Stimulated activated naive CD8-positive, alpha-beta T cell treated with anti-CD3 and anti-CD28 coated beads, Interleukin-15, amount 100 ng/mL, for 72 hours (primary cell): ENCODE data around the gene CUL2.
"Not testable (repeated sequence)": the region's sequence is repeated elsewhere in the genome, so short reads cannot be mapped to it uniquely, and the experiment has no call there.

Source experiments
- ATAC-seq: fragments of 150-1000 bp; cut with Tn5 transposase; 2 replicates; pipeline ENCODE4 v1.10.0; 2021; ENCODE audit warnings: mild to moderate bottlenecking, moderate library complexity
- DNase-seq, 2 donors: peaks; one replicate each; pipeline ENCODE4 v3.0.0; 2021 to 2022
- H3K27ac Mint-ChIP-seq, 2 donors: one replicate each; pipeline ENCODE4 v1.8.0; 2022; ENCODE audit warnings: mild to moderate bottlenecking in 2 of 2, mixed read lengths in 2 of 2, moderate library complexity in 2 of 2
- H3K27me3 Mint-ChIP-seq: one replicate; pipeline ENCODE4 v1.8.0; 2022; ENCODE audit warnings: mixed read lengths
- H3K4me1 Mint-ChIP-seq: one replicate; pipeline ENCODE4 v1.8.0; 2022; ENCODE audit warnings: mild to moderate bottlenecking, mixed read lengths
- H3K4me3 Mint-ChIP-seq, 2 donors: one replicate each; pipeline ENCODE4 v1.8.0; 2022; ENCODE audit warnings: mild to moderate bottlenecking in 2 of 2, mixed read lengths in 2 of 2, moderate library complexity in 1 of 2
- H3K9me3 Mint-ChIP-seq, 2 donors: one replicate each; pipeline ENCODE4 v1.8.0; 2022; ENCODE audit warnings: mixed read lengths in 2 of 2

The CUL2 gene

DNA sequence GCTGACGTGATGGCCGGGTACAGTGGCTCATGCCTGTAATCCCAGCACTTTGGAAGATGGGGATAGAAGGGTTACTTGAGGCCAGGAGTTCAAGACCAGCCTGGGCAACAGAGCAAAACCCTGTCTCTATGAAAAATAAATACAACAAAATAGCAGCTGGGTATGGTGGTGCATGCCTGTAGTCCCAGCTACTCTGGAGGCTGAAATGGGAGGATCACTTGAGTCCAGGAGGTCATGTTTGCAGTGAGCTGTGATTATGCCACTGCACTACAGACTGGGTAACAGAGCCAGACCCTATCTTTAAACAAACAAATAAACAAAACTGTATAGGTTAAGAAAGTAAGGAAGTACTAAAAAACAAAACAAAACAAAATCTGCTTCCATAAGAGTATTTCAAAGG lies 6.2 kb upstream of the CUL2 start:
- peaks cover 2% of the 10 kb centered on the region for H3K4me1 Mint-ChIP-seq
- DNase-seq (no peak), ATAC-seq (no peak)
- peaks cover 13% of the 10 kb centered on the region for H3K27me3 Mint-ChIP-seq
- H3K27ac Mint-ChIP-seq, result no peak overlapping the region
- no peak overlapping the region for H3K4me3 Mint-ChIP-seq
- peaks cover 0 to 5% of the 10 kb centered on the region in 2 donors for H3K9me3 Mint-ChIP-seq

DNA sequence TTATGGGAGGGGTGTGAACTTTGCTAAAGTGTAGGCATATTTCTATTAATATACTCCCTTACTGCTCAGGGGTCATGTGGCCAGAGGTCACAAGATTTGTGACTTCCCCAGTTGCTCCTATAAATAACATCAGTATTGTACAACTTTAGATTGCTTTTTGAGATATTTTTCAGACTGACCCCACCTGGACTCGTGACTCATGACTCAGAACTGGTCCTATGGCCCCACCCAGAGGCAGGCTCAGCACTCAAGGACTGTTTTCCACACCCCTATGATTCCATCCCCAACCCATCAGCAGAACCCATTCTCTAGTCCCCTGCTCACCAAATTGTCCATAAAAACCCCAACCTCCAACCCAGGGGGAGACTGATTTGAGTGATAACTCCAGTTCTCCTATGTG lies 2.7 kb upstream of the CUL2 start:
- Mint-ChIP-seq H3K9me3 (peaks cover 0 to 5% of the 10 kb centered on the region in 2 donors), H3K27ac (no peak overlapping the region), H3K27me3 (peaks cover 13% of the 10 kb centered on the region), H3K4me1 (peaks cover 25% of the 10 kb centered on the region), H3K4me3 (no peak overlapping the region)
- no peak for ATAC-seq
- no peak for DNase-seq

DNA sequence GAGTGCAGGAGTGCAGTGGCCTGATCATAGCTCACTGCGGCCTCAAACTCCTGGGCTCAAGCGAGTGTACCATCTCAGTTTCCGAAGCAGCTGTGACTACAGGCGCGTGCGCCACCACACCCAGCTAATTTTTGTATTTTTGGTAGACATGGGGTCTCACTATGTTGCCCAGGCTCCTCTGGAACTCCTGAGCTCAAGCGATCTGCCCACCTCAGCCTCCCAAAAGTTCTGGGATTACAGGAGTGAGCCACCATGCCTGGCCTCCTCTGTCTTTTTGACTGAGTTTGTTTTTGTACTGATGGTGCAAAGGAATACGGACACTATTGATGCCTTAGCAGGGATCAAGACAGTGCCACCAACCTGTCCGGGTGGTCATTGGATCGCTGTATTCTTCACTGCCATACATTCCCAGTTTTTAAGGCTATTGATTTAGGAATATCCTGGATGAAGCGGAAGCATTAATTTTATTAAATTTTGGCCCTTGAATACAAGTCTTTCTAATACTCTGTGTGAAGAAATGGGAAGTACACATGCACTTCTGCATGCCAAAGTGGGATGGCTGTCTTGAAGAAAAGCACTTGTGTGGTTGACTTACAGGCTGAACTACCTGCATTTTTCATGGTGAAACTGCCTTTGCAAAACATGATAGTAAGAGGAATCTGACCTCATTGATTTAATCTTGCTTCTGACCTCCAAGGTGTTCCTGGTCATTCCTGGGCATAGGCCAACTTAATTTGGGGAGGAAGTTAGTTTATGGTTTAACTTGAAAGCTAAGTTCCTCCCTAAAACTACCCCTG lies 2.1 kb upstream of the CUL2 start:
- Mint-ChIP-seq H3K27me3 (peaks cover 12% of the 10 kb centered on the region), H3K4me3 (no peak overlapping the region), H3K9me3 (peaks cover 0 to 5% of the 10 kb centered on the region in 2 donors), H3K27ac (no peak overlapping the region), H3K4me1 (peaks cover 31% of the 10 kb centered on the region)
- DNase-seq, result no peak
- ATAC-seq, result no peak

DNA sequence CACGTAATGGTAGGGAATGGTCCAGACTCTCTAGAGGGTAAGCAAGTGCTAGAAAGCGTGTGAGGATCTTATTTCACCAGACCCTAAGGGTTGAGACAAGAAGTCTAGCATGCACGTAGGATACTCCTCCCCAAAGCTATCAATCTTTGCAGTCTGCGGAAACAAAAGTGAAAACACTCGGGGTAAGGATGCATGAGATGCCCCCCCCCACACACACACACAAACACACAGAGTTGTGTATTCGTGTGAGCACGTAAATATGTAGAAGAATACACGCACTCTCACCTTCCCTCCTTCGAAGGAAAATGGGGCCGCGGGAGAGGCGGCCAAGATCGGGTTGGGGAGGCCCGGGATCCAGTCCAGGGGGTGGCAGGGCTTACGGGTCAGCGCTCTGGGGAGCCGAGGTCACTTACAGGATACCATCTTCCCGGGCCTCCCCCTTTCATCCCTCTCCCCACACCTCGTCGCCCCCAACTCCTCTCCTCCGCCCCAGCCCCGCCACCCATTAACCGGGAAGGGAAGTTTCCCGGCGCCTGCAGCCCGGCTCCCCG lies 455 bp downstream of the CUL2 start:
- ATAC-seq (peak; percentile 50), DNase-seq (peak in 1 of 2 donors; percentile 10)
- Mint-ChIP-seq H3K27ac (peak overlapping the region; percentile 94 to 95), H3K4me1 (peaks cover 51% of the 10 kb centered on the region), H3K9me3 (peaks cover 0 to 5% of the 10 kb centered on the region in 2 donors), H3K27me3 (no peaks in the 10 kb centered on the region), H3K4me3 (peak overlapping the region; percentile 93 to 94)

DNA sequence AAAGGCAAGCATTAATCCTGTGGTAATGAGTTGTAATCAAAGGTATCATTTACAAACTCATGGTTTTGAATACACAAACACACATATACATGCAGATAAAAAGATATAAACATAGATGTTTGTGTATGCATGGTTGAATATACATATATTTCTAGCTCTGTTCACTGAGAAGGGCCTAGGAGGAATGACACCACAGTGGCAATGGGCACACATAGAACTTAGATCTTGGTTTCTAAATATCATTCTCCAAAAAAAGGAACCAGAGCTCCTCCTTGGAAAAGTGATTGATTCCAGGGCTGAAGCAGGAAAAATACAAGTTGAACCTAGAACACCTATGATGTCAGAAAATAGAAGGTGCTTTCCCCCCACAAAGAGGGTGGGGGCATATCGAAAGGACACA lies 6.9 kb downstream of the CUL2 start:
- peaks cover 52% of the 10 kb centered on the region for H3K4me1 Mint-ChIP-seq
- DNase-seq (no peak), ATAC-seq (no peak)
- peak overlapping the region in 1 of 2 donors; percentile 40 for H3K27ac Mint-ChIP-seq
- H3K4me3 Mint-ChIP-seq, result no peak overlapping the region
- no peaks in the 10 kb centered on the region for H3K9me3 Mint-ChIP-seq
- no peaks in the 10 kb centered on the region for H3K27me3 Mint-ChIP-seq

DNA sequence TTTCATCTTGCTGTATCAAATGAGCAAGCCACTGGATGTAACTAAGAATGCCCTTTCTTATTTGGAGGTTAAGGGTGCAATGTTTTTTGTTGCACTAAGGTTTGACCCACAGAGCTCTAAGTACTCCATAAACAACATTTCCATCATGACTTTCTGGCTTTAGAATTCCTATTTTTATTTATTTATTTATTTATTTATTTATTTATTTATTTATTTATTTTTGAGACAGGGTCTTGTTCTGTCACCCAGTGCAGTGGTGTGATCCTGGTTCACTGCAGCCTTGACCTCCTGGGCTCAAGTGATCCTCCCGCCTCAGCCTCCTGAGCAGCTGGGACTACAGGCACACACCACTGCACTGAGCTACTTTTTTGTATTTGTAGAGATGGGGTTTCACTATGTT lies 9.9 kb downstream of the CUL2 start:
- H3K9me3 Mint-ChIP-seq, H3K4me3 Mint-ChIP-seq, H3K27me3 Mint-ChIP-seq, H3K27ac Mint-ChIP-seq, ATAC-seq, DNase-seq: not testable (repeated sequence)
- peaks cover 22% of the 10 kb centered on the region for H3K4me1 Mint-ChIP-seq

DNA sequence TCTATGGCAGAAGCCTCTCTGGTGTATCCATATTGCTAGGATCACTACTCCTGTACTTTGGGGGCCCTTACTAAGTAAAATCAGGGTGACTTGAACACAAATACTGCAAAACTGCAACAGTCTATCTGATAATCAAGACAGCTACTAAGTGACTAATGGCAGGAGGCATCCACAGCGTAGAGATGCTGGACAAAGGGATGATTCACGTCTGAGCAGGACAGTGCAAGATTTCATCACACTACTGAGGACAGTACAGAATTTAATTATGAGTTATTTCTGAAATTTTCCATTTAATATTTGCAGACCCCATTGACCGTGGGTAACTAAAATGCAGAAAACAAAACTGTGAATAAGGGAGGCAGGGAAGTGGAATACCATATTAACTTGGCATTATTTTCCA lies 10.4 kb downstream of the CUL2 start:
- no peak for ATAC-seq
- H3K9me3 Mint-ChIP-seq, result no peaks in the 10 kb centered on the region
- peaks cover 22% of the 10 kb centered on the region for H3K4me1 Mint-ChIP-seq
- H3K4me3 Mint-ChIP-seq, result no peak overlapping the region
- DNase-seq, result no peak
- no peaks in the 10 kb centered on the region for H3K27me3 Mint-ChIP-seq
- no peak overlapping the region for H3K27ac Mint-ChIP-seq

DNA sequence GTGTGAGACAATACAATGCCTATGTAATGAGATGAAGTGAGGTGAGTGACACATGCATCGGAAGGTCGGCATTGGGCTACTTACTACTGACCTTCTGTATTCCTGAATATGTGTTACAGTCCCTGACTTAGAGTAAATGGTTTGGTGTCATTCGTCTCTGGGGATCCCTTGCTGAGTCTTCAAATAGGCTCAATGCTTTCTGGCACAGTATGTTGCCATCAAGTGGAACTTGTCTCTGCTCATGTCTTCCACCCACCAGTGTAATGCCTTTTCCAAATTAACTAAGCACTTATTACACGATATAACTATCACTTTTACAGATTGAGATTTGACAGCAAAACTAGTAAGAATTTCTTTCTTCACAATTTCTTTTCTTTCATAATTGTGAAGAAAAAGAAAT lies 10.9 kb downstream of the CUL2 start:
- H3K9me3 Mint-ChIP-seq, result no peaks in the 10 kb centered on the region
- ATAC-seq, result no peak
- no peak overlapping the region for H3K27ac Mint-ChIP-seq
- H3K27me3 Mint-ChIP-seq, result no peaks in the 10 kb centered on the region
- no peak overlapping the region for H3K4me3 Mint-ChIP-seq
- DNase-seq, result no peak
- H3K4me1 Mint-ChIP-seq, result peaks cover 22% of the 10 kb centered on the region

DNA sequence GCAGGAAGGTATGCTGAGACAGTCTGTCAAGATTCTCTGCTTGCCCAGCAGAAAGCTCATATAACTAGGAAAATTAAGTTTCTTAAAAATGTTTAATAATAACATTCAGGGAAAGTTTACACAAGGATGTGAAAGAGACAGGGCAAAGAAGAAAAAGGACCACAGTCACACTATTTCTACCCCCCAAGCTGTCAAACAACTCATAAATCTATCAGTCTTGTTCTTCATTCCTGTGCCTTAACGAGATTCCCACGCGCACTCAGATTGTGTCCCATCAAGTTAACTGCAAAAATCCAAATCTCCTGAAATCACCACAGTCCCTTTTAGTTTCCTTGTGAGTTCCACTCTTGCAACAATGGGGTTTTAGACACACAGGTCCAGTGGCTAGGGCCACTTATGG lies 14.9 kb downstream of the CUL2 start:
- Mint-ChIP-seq H3K27ac (no peak overlapping the region), H3K4me3 (no peak overlapping the region), H3K27me3 (no peaks in the 10 kb centered on the region), H3K4me1 (peaks cover 8% of the 10 kb centered on the region), H3K9me3 (no peaks in the 10 kb centered on the region)
- DNase-seq (no peak), ATAC-seq (no peak)

DNA sequence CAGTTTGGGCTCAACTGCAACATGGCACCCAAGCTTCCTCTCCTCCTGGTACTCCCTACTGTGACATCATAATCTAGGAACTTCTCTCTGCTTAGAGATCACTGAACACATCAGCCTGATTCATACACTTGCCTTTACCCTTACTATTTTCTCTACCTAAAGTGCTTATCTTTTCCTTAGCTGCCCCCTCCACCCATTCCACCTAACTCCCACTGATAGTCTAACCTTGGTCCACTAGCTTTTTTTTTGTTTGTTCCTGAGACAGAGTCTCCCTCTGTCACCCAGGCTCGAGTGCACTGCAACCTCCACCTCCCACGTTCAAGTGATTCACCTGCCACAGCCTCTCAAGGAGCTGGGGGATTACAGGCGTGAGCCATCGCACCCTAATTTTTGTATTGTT lies 15.9 kb downstream of the CUL2 start:
- H3K27me3 Mint-ChIP-seq, result no peaks in the 10 kb centered on the region
- H3K9me3 Mint-ChIP-seq, result no peaks in the 10 kb centered on the region
- H3K4me3 Mint-ChIP-seq, result no peak overlapping the region
- DNase-seq (no peak), ATAC-seq (no peak)
- H3K27ac Mint-ChIP-seq, result peak overlapping the region in 1 of 2 donors; percentile 63
- peaks cover 8% of the 10 kb centered on the region for H3K4me1 Mint-ChIP-seq

DNA sequence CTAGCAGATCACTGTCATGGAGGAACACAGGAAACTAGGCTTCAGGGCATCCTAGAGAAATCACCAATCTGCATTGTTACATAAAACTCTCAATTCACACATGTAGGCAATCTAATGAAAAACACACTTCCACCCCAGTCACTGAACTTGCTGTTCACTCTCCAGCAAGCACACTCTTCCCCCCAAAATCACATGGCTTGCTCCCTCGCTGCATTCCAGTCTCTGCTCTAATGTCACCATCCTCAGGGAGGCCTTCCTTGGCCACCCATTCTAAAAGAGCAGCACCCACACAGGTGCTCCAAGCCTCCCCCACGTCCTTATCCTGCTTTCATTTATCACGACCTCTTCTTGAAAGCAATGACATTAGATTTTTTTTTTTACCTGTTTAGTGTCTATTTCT lies 19.6 kb downstream of the CUL2 start:
- H3K27ac Mint-ChIP-seq, result no peak overlapping the region

DNA sequence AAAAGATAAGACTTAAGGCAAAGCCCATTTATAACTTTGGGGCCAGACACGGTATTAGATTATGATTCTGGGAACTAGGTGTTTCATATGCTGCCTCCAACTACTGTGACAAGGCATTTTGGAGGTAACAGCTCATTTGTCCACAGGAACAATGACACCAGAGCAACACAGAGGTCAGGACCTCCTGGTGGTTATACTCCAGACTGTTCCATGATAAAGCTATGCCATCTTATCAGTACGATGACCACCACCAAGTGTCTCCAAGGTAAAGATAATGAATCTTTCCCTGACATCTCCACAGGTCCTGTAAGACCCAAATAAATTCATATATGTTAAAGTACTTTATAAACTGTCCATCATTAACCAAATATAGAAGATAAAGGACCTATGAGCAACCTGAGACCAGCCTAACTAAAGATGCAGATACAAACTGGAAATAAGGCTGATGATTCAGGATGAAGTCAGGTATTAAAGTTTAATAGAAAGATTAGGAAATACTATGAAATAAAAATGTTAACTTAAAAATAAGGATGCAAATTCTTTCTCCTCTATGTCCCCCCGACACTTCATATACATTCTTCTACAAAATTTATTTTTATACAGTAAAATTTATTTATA lies 26.2 kb downstream of the CUL2 start:
- Mint-ChIP-seq H3K4me3 (no peak overlapping the region), H3K27ac (no peak overlapping the region), H3K9me3 (no peaks in the 10 kb centered on the region), H3K27me3 (no peaks in the 10 kb centered on the region), H3K4me1 (peaks cover under 1% of the 10 kb centered on the region)
- ATAC-seq, result no peak
- no peak for DNase-seq

More for the DNA sequence above, 19.6 kb downstream of the CUL2 start:
- ATAC-seq (no peak), DNase-seq (no peak)
- Mint-ChIP-seq H3K4me1 (peaks cover 8% of the 10 kb centered on the region), H3K27me3 (no peaks in the 10 kb centered on the region), H3K4me3 (no peak overlapping the region), H3K9me3 (no peaks in the 10 kb centered on the region)

DNA sequence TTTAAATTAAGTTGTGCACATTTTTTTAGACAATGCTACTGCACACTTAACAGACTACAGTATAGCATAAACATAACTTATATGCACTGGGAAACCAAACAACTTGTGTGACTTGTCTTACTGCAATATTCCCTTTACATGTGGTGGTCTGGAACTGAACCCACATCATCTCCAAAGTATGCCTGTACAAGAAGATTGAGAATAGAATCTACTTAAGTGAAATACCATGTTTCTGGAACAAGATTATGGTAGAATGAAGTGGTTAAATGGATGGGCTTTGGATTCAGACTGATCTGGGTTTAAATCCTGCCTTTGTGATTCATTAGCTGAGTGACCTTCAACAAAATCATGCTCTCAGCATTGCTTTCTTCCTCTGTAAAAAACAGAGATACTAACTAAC lies 30.7 kb downstream of the CUL2 start:
- no peak for DNase-seq
- no peaks in the 10 kb centered on the region for H3K27me3 Mint-ChIP-seq
- no peak overlapping the region for H3K27ac Mint-ChIP-seq
- H3K4me3 Mint-ChIP-seq, result no peak overlapping the region
- ATAC-seq, result no peak
- H3K4me1 Mint-ChIP-seq, result peaks cover 9% of the 10 kb centered on the region
- H3K9me3 Mint-ChIP-seq, result no peaks in the 10 kb centered on the region

DNA sequence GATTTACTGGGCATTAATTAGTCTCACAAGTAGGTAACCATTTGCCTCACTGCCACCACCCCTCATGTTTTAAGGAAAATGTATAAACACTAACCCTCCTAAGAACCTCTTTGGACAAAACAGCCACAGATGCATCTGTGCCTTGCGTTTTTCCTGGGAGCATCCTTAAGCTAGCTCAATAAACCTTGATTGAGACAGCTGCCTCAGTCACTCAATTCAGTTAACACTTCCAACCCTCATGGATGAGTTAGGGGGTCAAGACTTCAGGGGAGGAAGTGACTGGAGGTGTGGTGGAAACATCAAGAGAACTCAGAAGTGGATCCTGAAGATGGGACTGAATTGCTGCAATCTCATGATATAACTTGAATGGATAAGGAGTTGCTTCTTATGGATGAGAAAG lies 31.5 kb downstream of the CUL2 start:
- Mint-ChIP-seq H3K4me3 (no peak overlapping the region), H3K27ac (peak overlapping the region in 1 of 2 donors; percentile 47)

DNA sequence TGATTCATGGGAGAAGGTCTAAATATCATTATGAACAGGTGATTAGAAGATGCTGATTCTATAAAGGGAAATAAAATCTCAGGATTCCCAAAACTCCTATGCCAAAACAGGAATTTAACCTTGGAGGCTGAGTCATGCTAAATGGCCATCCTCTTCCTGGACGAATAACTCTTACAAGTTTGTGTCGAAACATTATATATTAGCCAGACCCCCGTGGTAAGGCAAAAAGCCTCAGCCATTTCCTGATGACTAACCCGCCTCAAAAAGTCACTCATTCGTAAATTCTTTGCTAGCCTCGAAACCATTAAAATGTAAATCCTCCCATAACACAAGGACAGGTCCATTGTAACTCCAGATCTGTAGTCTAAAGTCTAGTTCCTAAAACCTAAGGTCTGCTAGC lies 32.0 kb downstream of the CUL2 start:
- H3K27ac Mint-ChIP-seq, result no peak overlapping the region
- no peak overlapping the region for H3K4me3 Mint-ChIP-seq
- H3K9me3 Mint-ChIP-seq, result no peaks in the 10 kb centered on the region
- H3K27me3 Mint-ChIP-seq, result no peaks in the 10 kb centered on the region
- peaks cover 9% of the 10 kb centered on the region for H3K4me1 Mint-ChIP-seq
- DNase-seq (no peak), ATAC-seq (no peak)

More for the DNA sequence above, 31.5 kb downstream of the CUL2 start:
- H3K27me3 Mint-ChIP-seq, result no peaks in the 10 kb centered on the region
- no peak for ATAC-seq
- peaks cover 9% of the 10 kb centered on the region for H3K4me1 Mint-ChIP-seq
- H3K9me3 Mint-ChIP-seq, result no peaks in the 10 kb centered on the region
- no peak for DNase-seq

DNA sequence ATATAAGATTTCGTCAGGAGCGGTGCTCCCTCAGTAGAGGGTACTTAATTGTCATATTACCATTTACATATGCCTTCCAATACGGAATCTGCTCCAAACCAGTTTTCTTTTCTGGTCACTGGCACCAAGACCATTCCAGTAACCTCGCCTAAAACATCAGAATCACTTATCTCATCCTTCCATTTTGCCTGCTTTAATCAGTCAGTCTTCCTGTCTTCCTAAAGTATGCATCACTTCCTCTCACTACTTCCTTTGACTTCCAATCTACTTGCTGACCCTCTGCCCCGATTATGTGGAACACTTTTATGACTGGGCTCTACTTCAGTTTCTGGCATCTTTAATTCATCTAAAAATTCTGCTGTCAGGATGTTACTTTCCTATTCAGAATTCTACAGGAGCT lies 33.5 kb downstream of the CUL2 start:
- H3K4me3 Mint-ChIP-seq, result no peak overlapping the region
- no peaks in the 10 kb centered on the region for H3K9me3 Mint-ChIP-seq
- peaks cover 9% of the 10 kb centered on the region for H3K4me1 Mint-ChIP-seq
- DNase-seq (no peak), ATAC-seq (no peak)
- peak overlapping the region; percentile 64 to 81 for H3K27ac Mint-ChIP-seq
- no peaks in the 10 kb centered on the region for H3K27me3 Mint-ChIP-seq
